Suprapubic skin (tissue), 3 donors: Measurements from ENCODE around the gene PIK3R3.

Experiments
- EP300 ChIP-seq: sonication (generic); formaldehyde crosslinking; IDR thresholded peaks from one replicate; pipeline ENCODE4 v1.6.1; 2017; ENCODE audit warnings: antibody characterized with exemption
- POLR2A ChIP-seq, 2 donors: fragments of 450-650 bp; IDR thresholded peaks; one replicate each; pipeline ENCODE4 v1.6.1; 2017; ENCODE audit warnings: antibody characterized with exemption in 2 of 2, mild to moderate bottlenecking in 2 of 2, moderate library complexity in 2 of 2
- TF ChIP-seq, protein P1 (sequence below), 2 donors: fragments of 200-600 bp in 1 of 2; fragments of 450-650 bp in 1 of 2; sonication (generic) in 1 of 2; IDR thresholded peaks; one replicate each; pipeline ENCODE4 v1.5.1; 2016 to 2019; ENCODE audit warnings: antibody characterized with exemption in 2 of 2, mild to moderate bottlenecking in 1 of 2, moderate library complexity in 1 of 2

DNA sequence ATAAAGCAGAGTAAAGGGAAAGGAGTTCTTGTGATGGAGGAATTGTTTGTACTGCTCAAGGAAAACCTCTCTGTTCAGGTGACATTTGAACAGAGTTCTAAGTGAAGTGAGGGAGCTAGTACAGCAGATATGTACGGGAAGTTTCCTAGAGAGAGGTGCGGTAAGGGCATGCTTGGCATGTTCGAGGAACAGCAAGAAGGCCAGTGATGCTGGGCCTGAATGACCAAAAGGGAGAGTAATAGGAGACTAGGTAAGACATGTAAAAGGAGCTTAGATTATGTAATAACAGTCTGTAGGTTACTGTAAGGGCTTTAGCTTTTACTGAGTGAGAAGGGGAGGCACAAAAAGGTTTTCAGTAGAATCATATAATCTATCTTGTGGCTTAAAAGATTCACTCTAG lies 63.9 kb downstream of the PIK3R3 start:
- TF ChIP-seq EP300 (no peak), POLR2A (IDR thresholded peaks at IDR 0.05) (no peak)
- TF ChIP-seq, protein P1, sequence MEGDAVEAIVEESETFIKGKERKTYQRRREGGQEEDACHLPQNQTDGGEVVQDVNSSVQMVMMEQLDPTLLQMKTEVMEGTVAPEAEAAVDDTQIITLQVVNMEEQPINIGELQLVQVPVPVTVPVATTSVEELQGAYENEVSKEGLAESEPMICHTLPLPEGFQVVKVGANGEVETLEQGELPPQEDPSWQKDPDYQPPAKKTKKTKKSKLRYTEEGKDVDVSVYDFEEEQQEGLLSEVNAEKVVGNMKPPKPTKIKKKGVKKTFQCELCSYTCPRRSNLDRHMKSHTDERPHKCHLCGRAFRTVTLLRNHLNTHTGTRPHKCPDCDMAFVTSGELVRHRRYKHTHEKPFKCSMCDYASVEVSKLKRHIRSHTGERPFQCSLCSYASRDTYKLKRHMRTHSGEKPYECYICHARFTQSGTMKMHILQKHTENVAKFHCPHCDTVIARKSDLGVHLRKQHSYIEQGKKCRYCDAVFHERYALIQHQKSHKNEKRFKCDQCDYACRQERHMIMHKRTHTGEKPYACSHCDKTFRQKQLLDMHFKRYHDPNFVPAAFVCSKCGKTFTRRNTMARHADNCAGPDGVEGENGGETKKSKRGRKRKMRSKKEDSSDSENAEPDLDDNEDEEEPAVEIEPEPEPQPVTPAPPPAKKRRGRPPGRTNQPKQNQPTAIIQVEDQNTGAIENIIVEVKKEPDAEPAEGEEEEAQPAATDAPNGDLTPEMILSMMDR (IDR thresholded peaks at IDR 0.05) = no peak
